H1 (cell line): ENCODE measurements around the gene CIROP. TPM values are rescaled to one million over a fixed set of nuclear protein-coding genes. Genes with fewer than 3 reads are reported as not detected.

Source experiments
- CTCF ChIA-PET: fragments of 300-600 bp; sonication (Branson Sonifier 250); formaldehyde crosslinking; loops from one replicate; lab custom pipeline; 2021; ENCODE audit not compliant: partially characterized antibody; lab: Charles Lee
- POLR2A ChIA-PET: fragments of 300-600 bp; sonication (Branson Sonifier 250); formaldehyde crosslinking; loops from one replicate; lab custom pipeline; 2021; ENCODE audit warnings: inconsistent platforms; ENCODE audit not compliant: partially characterized antibody; lab: Charles Lee
- DNase-seq, 2 experiments: peaks; one replicate each; pipeline versions ENCODE4 v3.0.0 to v3.0.0-alpha.2; 2010 to 2022; ENCODE audit warnings: low spot score in 2 of 2, low read depth in 1 of 2, mixed read lengths in 1 of 2
- FAIRE-seq: peaks from 2 replicates; lab custom pipeline; 2011; peaks lifted over from hg19 to GRCh38; lab: Jason Lieb, UNC
- H2AFZ ChIP-seq: 2 replicates; pipeline ENCODE4 v1.8.1; 2012; ENCODE audit warnings: low read length, inconsistent platforms
- H2AK5ac ChIP-seq: 2 replicates; pipeline ENCODE4 v1.6.1; 2013; ENCODE audit warnings: low read depth, low read length
- H2BK120ac ChIP-seq: replicated peaks from 2 replicates; pipeline ENCODE3; 2013; ENCODE audit warnings: low read depth, low read length, inconsistent platforms
- H2BK12ac ChIP-seq: 2 replicates; pipeline ENCODE4 v1.6.1; 2013; ENCODE audit warnings: low read depth, low read length
- H2BK15ac ChIP-seq: 2 replicates; pipeline ENCODE4 v1.6.1; 2013; ENCODE audit warnings: low read length
- H2BK20ac ChIP-seq: 2 replicates; pipeline ENCODE4 v1.6.1; 2013; ENCODE audit warnings: low read length
- H2BK5ac ChIP-seq: 2 replicates; pipeline ENCODE4 v1.6.1; 2013; ENCODE audit warnings: low read depth, low read length
- H3K14ac ChIP-seq: 2 replicates; pipeline ENCODE4 v1.6.1; 2013; ENCODE audit warnings: inconsistent platforms; ENCODE audit not compliant: insufficient read length
- H3K18ac ChIP-seq: 2 replicates; pipeline ENCODE4 v1.6.1; 2013; ENCODE audit warnings: low read length; ENCODE audit errors: extremely low read depth
- H3K23ac ChIP-seq: 2 replicates; pipeline ENCODE4 v1.6.1; 2013; ENCODE audit warnings: inconsistent platforms; ENCODE audit not compliant: insufficient read length
- H3K23me2 ChIP-seq: 2 replicates; pipeline ENCODE4 v1.6.1; 2013; ENCODE audit warnings: low read depth, low read length
- H3K27ac ChIP-seq: 2 replicates; pipeline ENCODE4 v1.6.1; 2011; ENCODE audit warnings: low read depth, low read length, inconsistent platforms
- H3K27me3 ChIP-seq, 4 experiments: replicated peaks in 1 of 4; 1 replicate in 1 of 4; 2 replicates in 3 of 4; pipeline versions ENCODE4 v1.6.1 to v1.8.1; 2011 to 2013; ENCODE audit warnings: low read length in 3 of 4, mild to moderate bottlenecking in 3 of 4, inconsistent platforms in 2 of 4, mixed read lengths in 2 of 4, moderate library complexity in 1 of 4; ENCODE audit not compliant: control insufficient read depth in 3 of 4, insufficient read depth in 3 of 4; ENCODE audit errors: extremely low read depth in 1 of 4
- H3K36me3 ChIP-seq, 4 experiments: 2 replicates each; pipeline versions ENCODE4 v1.6.1 to v1.8.1; 2011 to 2013; ENCODE audit warnings: mild to moderate bottlenecking in 4 of 4, low read length in 3 of 4, moderate library complexity in 2 of 4, control low read depth in 1 of 4, inconsistent platforms in 1 of 4; ENCODE audit not compliant: insufficient read depth in 4 of 4, control insufficient read depth in 2 of 4
- H3K4ac ChIP-seq: replicated peaks from 2 replicates; pipeline ENCODE3; 2013; ENCODE audit warnings: low read length, low read depth, mixed read lengths, inconsistent platforms; ENCODE audit not compliant: insufficient read length
- H3K4me1 ChIP-seq, 4 experiments: replicated peaks in 1 of 4; 1 replicate in 1 of 4; 2 replicates in 3 of 4; pipeline versions ENCODE4 v1.6.1 to v1.8.1; 2011 to 2013; ENCODE audit warnings: low read length in 3 of 4, inconsistent platforms in 2 of 4, mixed read lengths in 1 of 4; ENCODE audit not compliant: insufficient read depth in 4 of 4, control insufficient read depth in 3 of 4
- H3K4me2 ChIP-seq, 2 experiments: 2 replicates each; pipeline versions ENCODE4 v1.6.1 to v1.8.1; 2011 to 2013; ENCODE audit warnings: low read depth in 2 of 2, low read length in 2 of 2, control low read depth in 1 of 2, inconsistent platforms in 1 of 2, mild to moderate bottlenecking in 1 of 2; ENCODE audit not compliant: insufficient read depth in 1 of 2
- H3K4me3 ChIP-seq, 4 experiments: fragments of 200-600, 300-600 bp in 1 of 4; sonication (generic), shearing (Covaris generic), sonication (Bioruptor Twin) in 1 of 4; 2 replicates each; pipeline versions ENCODE4 v1.5.1 to v1.8.1; 2011 to 2016; ENCODE audit warnings: low read length in 4 of 4, low read depth in 3 of 4, control low read depth in 2 of 4, inconsistent platforms in 2 of 4, mild to moderate bottlenecking in 2 of 4, mixed read lengths in 1 of 4, moderate library complexity in 1 of 4; ENCODE audit not compliant: insufficient read depth in 2 of 4; ENCODE audit errors: extremely low read depth in 1 of 4
- H3K56ac ChIP-seq: replicated peaks from 2 replicates; pipeline ENCODE3; 2013; ENCODE audit warnings: low read depth, mild to moderate bottlenecking, mixed read lengths, low read length, inconsistent platforms; ENCODE audit not compliant: insufficient read length
- H3K79me1 ChIP-seq: 2 replicates; pipeline ENCODE4 v1.6.1; 2013; ENCODE audit warnings: low read depth, low read length, control low read depth
- H3K79me2 ChIP-seq, 2 experiments: 2 replicates each; pipeline versions ENCODE4 v1.6.1 to v1.8.1; 2012 to 2013; ENCODE audit warnings: low read length in 2 of 2, mild to moderate bottlenecking in 2 of 2, inconsistent platforms in 1 of 2; ENCODE audit not compliant: insufficient read depth in 2 of 2, control insufficient read depth in 1 of 2
- H3K9ac ChIP-seq, 4 experiments: replicated peaks in 1 of 4; 1 replicate in 1 of 4; 2 replicates in 3 of 4; pipeline versions ENCODE4 v1.6.1 to v1.8.1; 2011 to 2013; ENCODE audit warnings: low read depth in 3 of 4, low read length in 3 of 4, control low read depth in 2 of 4, mild to moderate bottlenecking in 2 of 4, moderate library complexity in 2 of 4, inconsistent platforms in 1 of 4; ENCODE audit errors: extremely low read depth in 1 of 4
- H3K9me3 ChIP-seq, 2 experiments: 2 replicates each; pipeline versions ENCODE4 v1.6.1 to v1.8.1; 2012 to 2013; ENCODE audit warnings: mild to moderate bottlenecking in 2 of 2, moderate library complexity in 2 of 2, control low read depth in 1 of 2, inconsistent platforms in 1 of 2, low read depth in 1 of 2, low read length in 1 of 2, mixed read lengths in 1 of 2; ENCODE audit not compliant: insufficient read depth in 2 of 2
- H4K20me1 ChIP-seq, 2 experiments: replicated peaks in 1 of 2; 2 replicates each; pipeline versions ENCODE3 to v1.8.1; 2011 to 2013; ENCODE audit warnings: inconsistent platforms in 2 of 2, low read length in 2 of 2, mild to moderate bottlenecking in 1 of 2; ENCODE audit not compliant: insufficient read depth in 2 of 2, control insufficient read depth in 1 of 2
- H4K5ac ChIP-seq: 2 replicates; pipeline ENCODE4 v1.6.1; 2013; ENCODE audit warnings: low read length, low read depth, mixed read lengths, inconsistent platforms; ENCODE audit not compliant: insufficient read length
- H4K8ac ChIP-seq: 2 replicates; pipeline ENCODE4 v1.8.0; 2013; ENCODE audit warnings: mild to moderate bottlenecking, moderate library complexity, low read length, inconsistent platforms; ENCODE audit not compliant: insufficient read depth; ENCODE audit errors: extremely low read depth
- H4K91ac ChIP-seq: replicated peaks from 2 replicates; pipeline ENCODE3; 2013; ENCODE audit warnings: low read length, mixed read lengths, inconsistent platforms; ENCODE audit not compliant: insufficient read length
- CTBP2 ChIP-seq: IDR thresholded peaks from 2 replicates; pipeline ENCODE4 v1.7.0; 2011; ENCODE audit warnings: borderline replicate concordance, mild to moderate bottlenecking, moderate library complexity, mixed read lengths, low read length; ENCODE audit not compliant: insufficient read depth, insufficient read length
- RAD21 ChIP-seq, 2 experiments: IDR thresholded peaks in 1 of 2; conservative IDR thresholded peaks in 1 of 2; 2 replicates each; pipeline ENCODE4 v1.6.1; 2011; ENCODE audit warnings: low read depth in 2 of 2, low read length in 2 of 2, improper control_type of control experiment in 1 of 2, inconsistent platforms in 1 of 2, mild to moderate bottlenecking in 1 of 2, moderate library complexity in 1 of 2
- SAP30 ChIP-seq: fragments of 300-600 bp; sonication (generic); IDR thresholded peaks from 2 replicates; pipeline ENCODE4 v1.7.1; 2012; ENCODE audit warnings: low read length, moderate library complexity, mild to moderate bottlenecking, inconsistent platforms; ENCODE audit not compliant: insufficient read depth, insufficient replicate concordance
- SIX5 ChIP-seq: IDR thresholded peaks from 2 replicates; pipeline ENCODE4 v1.6.1; 2011; ENCODE audit warnings: mild to moderate bottlenecking, low read depth, low read length
- WGBS, 2 experiments: shearing (Covaris generic) in 1 of 2; methylation state at CpG; one replicate each; pipeline versions ENCODE4 v1.1.6 to v1.1.7; 2013 to 2015; ENCODE audit warnings: low lambda C conversion rate in 2 of 2, mixed read lengths in 2 of 2, inconsistent platforms in 1 of 2, low coverage in 1 of 2, missing lambda C conversion rate in 1 of 2; ENCODE audit not compliant: insufficient replicate concordance in 2 of 2, insufficient coverage in 1 of 2, insufficient read length in 1 of 2; ENCODE audit errors: extremely low coverage in 1 of 2, missing lambda C conversion rate in 1 of 2; 5-methylcytosine and 5-hydroxymethylcytosine counted together
- polyA plus RNA-seq, 7 experiments: library from polyadenylated mRNA; depleted of rRNA in 3 of 7; stranded (reverse) in 5 of 7; unstranded in 2 of 7; fragments of >200 nt in 5 of 7; fragments of 200-250 nt in 2 of 7; gene quantifications; 1 replicate in 5 of 7; 2 replicates in 1 of 7; 4 replicates in 1 of 7; pipeline versions ENCODE4 v1.2.1 to v1.2.3, GENCODE V29; 2011 to 2013; ENCODE audit warnings: missing spikeins in 2 of 7, mixed read lengths in 2 of 7
- total RNA-seq: library from RNA; stranded (reverse); fragmentation: NEBNext Ultra II Directional; extraction: Animal tissue kit (Norgen Biotek cat#: 25700); gene quantifications from 2 replicates; pipeline ENCODE4 v1.2.1, GENCODE V29; 2021
- TF ChIP-seq, protein P1 (sequence below), 3 experiments: IDR thresholded peaks; 1 replicate in 2 of 3; 2 replicates in 1 of 3; pipeline versions ENCODE4 v1.5.1 to v1.6.1; 2011; ENCODE audit warnings: low read length in 3 of 3, mild to moderate bottlenecking in 3 of 3, inconsistent platforms in 2 of 3, low read depth in 1 of 3, moderate library complexity in 1 of 3; ENCODE audit not compliant: insufficient read depth in 1 of 3; ENCODE audit errors: control extremely low read depth in 1 of 3

Gene CIROP
- total and polyA plus RNA-seq, 2 of the 8 experiments (the other 6 are each of a cell fraction or from before 2014, with no cell fraction given) = 0.06 TPM; not detected in 1

DNA sequence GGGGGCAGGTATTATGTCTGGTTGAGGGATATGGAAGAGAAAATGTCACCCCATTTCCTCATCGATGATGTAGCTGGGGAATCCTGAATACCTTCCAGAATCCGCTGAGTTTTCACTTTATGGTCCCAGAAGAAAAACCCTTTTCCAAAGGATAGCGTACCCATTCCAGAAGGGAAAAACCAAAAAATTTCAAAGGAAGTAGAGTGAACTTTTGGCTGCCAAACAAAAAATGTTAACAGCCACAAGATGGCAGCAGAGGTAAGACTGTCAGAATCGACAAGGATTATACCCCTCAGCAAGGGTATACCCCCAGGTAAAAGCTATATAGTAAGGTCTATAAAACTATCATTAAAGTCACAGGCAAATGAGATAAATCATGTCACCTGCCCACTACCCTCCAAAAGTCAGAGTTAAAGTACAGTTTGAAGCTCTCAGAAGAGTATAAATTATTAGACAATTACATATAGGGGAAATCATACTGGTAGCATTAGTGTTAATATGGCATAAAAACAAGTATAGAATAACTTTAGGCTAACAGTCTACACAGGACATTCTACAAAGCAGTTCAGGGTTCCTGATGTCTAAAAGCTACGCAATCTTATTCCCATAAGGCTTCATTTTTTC is 27.9 kb downstream of the CIROP start:
- H3K36me3 ChIP-seq = peaks cover 34 to 83% (median 66%) of the 10 kb centered on the region in 4 experiments
- WGBS, 2 experiments = 80% methylated on average over 5 of the region's 5 CpGs; no CpG with 5 or more reads in 1 of the 2 experiments

More for the DNA sequence above, 27.9 kb downstream of the CIROP start:
- Histone ChIP-seq H3K4me1 (peaks cover under 1 to 10% (median 5%) of the 10 kb centered on the region in 4 experiments; a peak in 6 of 7 replicates), H3K79me2 (peaks cover 4 to 10% of the 10 kb centered on the region in 2 experiments; a peak in 1 of 4 replicates), H3K27ac (no peak overlapping the region), H2AFZ (no peak overlapping the region), H3K4me3 (no peak overlapping the region)
- peak; percentile 68 for FAIRE-seq
- TF ChIP-seq SIX5 (no peak), RAD21 (IDR thresholded peaks at IDR 0.05 in 1 of 2, conservative IDR thresholded peaks at IDR 0.05 in 1 of 2; ENCODE audit: low read depth in 2 of 2, low read length in 2 of 2) (peak; percentile 41 to 53), CTBP2 (no peak), SAP30 (no peak)
- TF ChIP-seq, protein P1, sequence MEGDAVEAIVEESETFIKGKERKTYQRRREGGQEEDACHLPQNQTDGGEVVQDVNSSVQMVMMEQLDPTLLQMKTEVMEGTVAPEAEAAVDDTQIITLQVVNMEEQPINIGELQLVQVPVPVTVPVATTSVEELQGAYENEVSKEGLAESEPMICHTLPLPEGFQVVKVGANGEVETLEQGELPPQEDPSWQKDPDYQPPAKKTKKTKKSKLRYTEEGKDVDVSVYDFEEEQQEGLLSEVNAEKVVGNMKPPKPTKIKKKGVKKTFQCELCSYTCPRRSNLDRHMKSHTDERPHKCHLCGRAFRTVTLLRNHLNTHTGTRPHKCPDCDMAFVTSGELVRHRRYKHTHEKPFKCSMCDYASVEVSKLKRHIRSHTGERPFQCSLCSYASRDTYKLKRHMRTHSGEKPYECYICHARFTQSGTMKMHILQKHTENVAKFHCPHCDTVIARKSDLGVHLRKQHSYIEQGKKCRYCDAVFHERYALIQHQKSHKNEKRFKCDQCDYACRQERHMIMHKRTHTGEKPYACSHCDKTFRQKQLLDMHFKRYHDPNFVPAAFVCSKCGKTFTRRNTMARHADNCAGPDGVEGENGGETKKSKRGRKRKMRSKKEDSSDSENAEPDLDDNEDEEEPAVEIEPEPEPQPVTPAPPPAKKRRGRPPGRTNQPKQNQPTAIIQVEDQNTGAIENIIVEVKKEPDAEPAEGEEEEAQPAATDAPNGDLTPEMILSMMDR (IDR thresholded peaks at IDR 0.05; ENCODE audit: control extremely low read depth in 1 of 3, insufficient read depth in 1 of 3, low read depth in 1 of 3, low read length in 3 of 3) = peak in 2 of 3 experiments; percentile 51 to 61; a peak in 3 of 4 replicates
- TF ChIP-seq, all 59 proteins: peak for 2
- H2BK120ac ChIP-seq = no peak overlapping the region
- no peak overlapping the region for H4K91ac ChIP-seq
- H2BK20ac ChIP-seq = no peak overlapping the region
- H3K18ac ChIP-seq = no peak overlapping the region
- H3K27me3 ChIP-seq = no peaks in the 10 kb centered on the region
- no peak overlapping the region for H2BK12ac ChIP-seq
- peaks cover 1 to 12% of the 10 kb centered on the region in 2 experiments for H4K20me1 ChIP-seq
- H4K5ac ChIP-seq = no peak overlapping the region
- H2BK15ac ChIP-seq = no peak overlapping the region
- H3K9ac ChIP-seq = no peak overlapping the region
- no peak overlapping the region for H2AK5ac ChIP-seq
- DNase-seq = no peak
- ChIA-PET POLR2A (interaction anchor here (0.8 to 4.6 kb wide), 9 partner anchors 8 to 120 kb away, joined by 3 to 24 read pairs (median 4); partner anchors contain the start of genes ACIN1, C14orf119 and HAUS4), CTCF (interaction anchor here (0.8 to 4.7 kb wide), 38 partner anchors 9 to 303 kb away, joined by 3 to 56 read pairs (median 4); partner anchors contain the start of genes ACIN1, C14orf119, PABPN1 and PSMB11)
- H3K23ac ChIP-seq = no peak overlapping the region
- no peak overlapping the region for H4K8ac ChIP-seq
- H3K4ac ChIP-seq = no peak overlapping the region
- H3K4me2 ChIP-seq = no peak overlapping the region
- H3K56ac ChIP-seq = no peak overlapping the region
- no peak overlapping the region for H2BK5ac ChIP-seq
- no peaks in the 10 kb centered on the region; a peak in 1 of 4 replicates for H3K9me3 ChIP-seq
- no peaks in the 10 kb centered on the region; the same call in 1 of the 2 replicates for H3K23me2 ChIP-seq
- no peaks in the 10 kb centered on the region for H3K79me1 ChIP-seq
- H3K14ac ChIP-seq = no peak overlapping the region
